Smooth muscle cell (in vitro differentiated cells): ENCODE results near the gene PNMA1. TPM values are rescaled to one million over a fixed set of nuclear protein-coding genes. Genes with fewer than 3 reads are reported as not detected.

ENCODE experiments used
- DNase-seq: peaks from one replicate; lab custom pipeline; 2025; ENCODE audit not compliant: unreplicated experiment; lab: John Stamatoyannopoulos, UW
- H2AFZ ChIP-seq: fragments of 200-600 bp; sonication (generic); 2 replicates; pipeline ENCODE4 v1.6.0; 2016; ENCODE audit warnings: antibody characterized with exemption, low read depth, mild to moderate bottlenecking
- H3F3A ChIP-seq: fragments of 200-600 bp; sonication (generic); 2 replicates; pipeline ENCODE4 v1.6.0; 2017; ENCODE audit warnings: antibody characterized with exemption, low read depth
- H3K27ac ChIP-seq: fragments of 200-600 bp; sonication (generic); 2 replicates; pipeline ENCODE4 v1.5.1; 2016; ENCODE audit warnings: low read depth, mild to moderate bottlenecking
- H3K27me3 ChIP-seq: fragments of 200-600 bp; sonication (generic); 2 replicates; pipeline ENCODE4 v1.6.1; 2016; ENCODE audit warnings: low read depth, mild to moderate bottlenecking
- H3K36me3 ChIP-seq: fragments of 200-600 bp; sonication (generic); 2 replicates; pipeline ENCODE4 v1.5.1; 2016; ENCODE audit warnings: low read depth
- H3K4me1 ChIP-seq: fragments of 200-600 bp; sonication (generic); 2 replicates; pipeline ENCODE4 v1.5.1; 2016; ENCODE audit warnings: low read depth
- H3K4me2 ChIP-seq: fragments of 200-600 bp; sonication (generic); 2 replicates; pipeline ENCODE4 v1.6.0; 2016; ENCODE audit warnings: mild to moderate bottlenecking
- H3K4me3 ChIP-seq: fragments of 200-600 bp; sonication (generic); 2 replicates; pipeline ENCODE4 v1.5.1; 2016; ENCODE audit warnings: mild to moderate bottlenecking
- H3K79me2 ChIP-seq: fragments of 200-600 bp; sonication (generic); 2 replicates; pipeline ENCODE4 v1.6.0; 2016; ENCODE audit warnings: low read depth, mild to moderate bottlenecking
- H3K9ac ChIP-seq: fragments of 200-600 bp; sonication (generic); 2 replicates; pipeline ENCODE4 v1.6.0; 2016; ENCODE audit warnings: low read depth
- H3K9me3 ChIP-seq: fragments of 200-600 bp; sonication (generic); replicated peaks from 2 replicates; pipeline ENCODE4 v1.5.1; 2016; ENCODE audit warnings: low read depth
- H4K20me1 ChIP-seq: fragments of 200-600 bp; sonication (generic); 2 replicates; pipeline ENCODE4 v1.6.0; 2016; ENCODE audit warnings: low read depth
- WGBS: methylation state at CpG from one replicate; pipeline ENCODE4 v1.1.7; 2016; ENCODE audit warnings: low lambda C conversion rate; 5-methylcytosine and 5-hydroxymethylcytosine counted together
- polyA plus RNA-seq: library from polyadenylated mRNA; unstranded; fragments of >200 nt; fragmentation: Nextera tagmentation; extraction: Ambion mirVana; gene quantifications from 2 replicates; pipeline ENCODE4 v1.2.1, GENCODE V29; 2016
- total RNA-seq: library from RNA; depleted of rRNA; stranded (reverse); fragments of >200 nt; gene quantifications from 2 replicates; pipeline ENCODE4 v1.2.3, GENCODE V29; 2014
- TF ChIP-seq, protein P1 (sequence below): fragments of 200-600 bp; sonication (generic); IDR thresholded peaks from 2 replicates; pipeline ENCODE4 v1.5.1; 2017; ENCODE audit warnings: borderline replicate concordance, mild to moderate bottlenecking, antibody characterized with exemption; ENCODE audit not compliant: insufficient read depth, poor library complexity, severe bottlenecking

Gene PNMA1
- total and polyA plus RNA-seq, 2 experiments from 2014 or later, result 22.4 to 52.7 TPM

DNA sequence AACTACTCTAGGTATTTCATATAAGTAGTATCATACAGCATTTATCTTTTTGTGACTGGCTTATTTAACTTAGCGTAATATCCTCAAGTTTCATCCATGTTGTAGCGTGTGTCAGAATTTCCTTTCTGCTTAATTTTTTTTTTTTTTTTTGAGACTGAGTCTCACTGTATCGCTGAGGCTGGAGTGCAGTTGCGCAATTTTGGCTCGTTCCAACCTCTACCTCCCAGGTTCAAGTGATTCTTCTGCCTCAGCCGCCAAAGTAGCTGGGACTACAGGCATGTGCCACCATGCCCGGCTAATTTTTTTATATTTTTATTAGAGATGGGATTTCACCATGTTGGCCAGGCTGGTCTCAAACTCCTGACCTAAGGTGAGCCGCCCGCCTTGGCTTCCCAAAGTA, 28.9 kb downstream of the PNMA1 start:
- Histone ChIP-seq H3K36me3 (no peaks in the 10 kb centered on the region), H4K20me1 (no peaks in the 10 kb centered on the region), H3K9me3 (no peaks in the 10 kb centered on the region), H3K9ac (no peak overlapping the region), H3K4me1 (no peaks in the 10 kb centered on the region), H3K4me2 (no peak overlapping the region), H3K79me2 (no peaks in the 10 kb centered on the region), H2AFZ (no peak overlapping the region), H3K27me3 (no peaks in the 10 kb centered on the region), H3K4me3 (no peak overlapping the region), H3F3A (no peaks in the 10 kb centered on the region), H3K27ac (no peak overlapping the region)
- WGBS, result 98% methylated on average over 9 of the region's 9 CpGs
- TF ChIP-seq, protein P1, sequence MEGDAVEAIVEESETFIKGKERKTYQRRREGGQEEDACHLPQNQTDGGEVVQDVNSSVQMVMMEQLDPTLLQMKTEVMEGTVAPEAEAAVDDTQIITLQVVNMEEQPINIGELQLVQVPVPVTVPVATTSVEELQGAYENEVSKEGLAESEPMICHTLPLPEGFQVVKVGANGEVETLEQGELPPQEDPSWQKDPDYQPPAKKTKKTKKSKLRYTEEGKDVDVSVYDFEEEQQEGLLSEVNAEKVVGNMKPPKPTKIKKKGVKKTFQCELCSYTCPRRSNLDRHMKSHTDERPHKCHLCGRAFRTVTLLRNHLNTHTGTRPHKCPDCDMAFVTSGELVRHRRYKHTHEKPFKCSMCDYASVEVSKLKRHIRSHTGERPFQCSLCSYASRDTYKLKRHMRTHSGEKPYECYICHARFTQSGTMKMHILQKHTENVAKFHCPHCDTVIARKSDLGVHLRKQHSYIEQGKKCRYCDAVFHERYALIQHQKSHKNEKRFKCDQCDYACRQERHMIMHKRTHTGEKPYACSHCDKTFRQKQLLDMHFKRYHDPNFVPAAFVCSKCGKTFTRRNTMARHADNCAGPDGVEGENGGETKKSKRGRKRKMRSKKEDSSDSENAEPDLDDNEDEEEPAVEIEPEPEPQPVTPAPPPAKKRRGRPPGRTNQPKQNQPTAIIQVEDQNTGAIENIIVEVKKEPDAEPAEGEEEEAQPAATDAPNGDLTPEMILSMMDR, result no peak
- DNase-seq, result no peak

DNA sequence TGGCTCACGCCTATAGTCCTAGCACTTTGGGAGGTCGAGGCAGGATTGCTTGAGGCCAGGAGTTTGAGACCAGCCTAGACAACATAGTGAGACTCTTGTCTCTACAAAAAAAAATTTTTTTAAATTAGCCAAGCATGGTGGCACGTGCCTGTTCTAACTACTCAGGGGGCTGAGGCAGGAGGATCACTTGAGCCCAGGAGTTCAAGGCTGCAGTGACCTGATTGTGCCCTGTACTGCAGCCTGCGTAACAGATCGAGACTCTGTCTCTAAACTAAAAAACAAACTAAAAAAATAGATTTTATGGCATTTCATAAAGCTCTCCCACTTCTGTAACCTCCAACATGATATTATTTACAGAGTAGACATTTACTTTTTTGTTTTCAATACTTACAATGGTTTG, 29.6 kb downstream of the PNMA1 start:
- TF ChIP-seq, protein P1, result no peak
- no peak overlapping the region for H3K27ac ChIP-seq
- no peaks in the 10 kb centered on the region for H3F3A ChIP-seq
- H3K36me3 ChIP-seq, result no peaks in the 10 kb centered on the region
- no peaks in the 10 kb centered on the region for H3K79me2 ChIP-seq
- no peak overlapping the region for H2AFZ ChIP-seq
- H3K4me2 ChIP-seq, result no peak overlapping the region
- H3K4me3 ChIP-seq, result no peak overlapping the region
- H4K20me1 ChIP-seq, result no peaks in the 10 kb centered on the region
- no peaks in the 10 kb centered on the region for H3K9me3 ChIP-seq
- 92% methylated on average over 5 of the region's 5 CpGs for WGBS
- DNase-seq, result no peak
- no peak overlapping the region for H3K9ac ChIP-seq
- H3K4me1 ChIP-seq, result no peaks in the 10 kb centered on the region
- no peaks in the 10 kb centered on the region for H3K27me3 ChIP-seq

DNA sequence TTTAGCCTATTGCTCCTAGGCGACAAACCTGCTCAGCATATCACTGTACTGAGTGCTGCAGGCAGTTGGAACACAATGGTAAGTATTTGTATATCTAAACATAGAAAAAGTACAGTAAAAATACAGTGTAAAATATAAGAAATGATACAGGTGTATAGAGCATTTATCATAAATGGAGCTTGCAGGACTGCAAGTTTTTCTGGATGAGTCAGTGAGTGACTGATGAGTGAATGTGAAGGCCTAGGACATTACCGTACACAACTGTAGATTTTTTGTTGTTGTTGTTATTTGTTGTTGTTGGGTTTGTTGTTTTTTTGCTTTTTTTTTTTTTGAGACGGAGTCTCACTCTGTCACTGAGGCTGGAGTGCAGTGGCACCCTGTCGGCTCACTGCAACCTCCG, 33.4 kb downstream of the PNMA1 start:
- WGBS, result 95% methylated on average over 5 of the region's 5 CpGs
- Histone ChIP-seq H3K4me3 (no peak overlapping the region), H4K20me1 (no peaks in the 10 kb centered on the region), H3K9ac (no peak overlapping the region), H3K4me1 (no peaks in the 10 kb centered on the region), H3K36me3 (no peaks in the 10 kb centered on the region), H2AFZ (no peak overlapping the region), H3K4me2 (no peak overlapping the region), H3K79me2 (no peaks in the 10 kb centered on the region), H3K27ac (no peak overlapping the region), H3F3A (no peaks in the 10 kb centered on the region), H3K27me3 (no peaks in the 10 kb centered on the region), H3K9me3 (no peaks in the 10 kb centered on the region)
- TF ChIP-seq, protein P1, result no peak
- DNase-seq, result no peak

DNA sequence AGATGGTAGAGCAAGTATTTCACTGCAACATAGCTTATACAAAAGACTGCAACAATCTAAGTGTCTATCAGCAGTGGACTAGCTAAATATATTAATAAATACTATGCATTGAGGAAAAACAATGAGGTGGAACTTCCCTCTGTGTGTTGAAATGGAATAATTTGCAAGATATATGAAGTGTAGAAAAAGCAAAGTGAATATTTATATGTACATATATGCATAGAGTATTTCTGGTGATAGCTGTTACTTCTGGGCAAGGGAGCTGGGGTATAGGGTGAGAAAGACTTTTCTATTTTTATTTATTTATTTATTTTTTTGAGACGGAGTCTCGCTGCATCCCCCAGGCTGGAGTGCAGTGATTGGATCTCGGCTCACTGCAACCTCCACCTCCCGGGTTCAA, 35.5 kb downstream of the PNMA1 start:
- WGBS, result 97% methylated on average over 4 of the region's 4 CpGs
- Histone ChIP-seq H3K27me3 (no peaks in the 10 kb centered on the region), H3K27ac (no peak overlapping the region)

More for the DNA sequence above, 35.5 kb downstream of the PNMA1 start:
- Histone ChIP-seq H4K20me1 (no peaks in the 10 kb centered on the region), H3K4me1 (no peaks in the 10 kb centered on the region), H3K4me3 (no peak overlapping the region), H3K36me3 (no peaks in the 10 kb centered on the region), H3K4me2 (no peak overlapping the region), H3K9me3 (no peaks in the 10 kb centered on the region), H3F3A (no peaks in the 10 kb centered on the region), H2AFZ (no peak overlapping the region), H3K9ac (no peak overlapping the region), H3K79me2 (no peaks in the 10 kb centered on the region)
- TF ChIP-seq, protein P1, result no peak
- no peak for DNase-seq
